ENCODE data around the gene ABHD16A. TPM values are rescaled to one million over a fixed set of nuclear protein-coding genes. Genes with fewer than 3 reads are reported as not detected.

The ABHD16A gene
- total RNA-seq, 2 experiments from 2014 or later, result 28.6 to 32.7 TPM

GRCh38 chr6:31736768-31737314 is 33.7 kb upstream of the ABHD16A start:
- Histone ChIP-seq H3K9me2 (ENCODE audit: insufficient read depth, low read length) (no peaks in the 10 kb centered on the region), H2AFZ (ENCODE audit: low read length) (peak overlapping the region; percentile 20; the same call in 1 of the 2 replicates), H3K4me3 (ENCODE audit: low read depth, low read length, poor library complexity, severe bottlenecking) (peak overlapping the region; percentile 78), H3K27ac (ENCODE audit: low read depth, low read length, poor library complexity, severe bottlenecking) (peak overlapping the region; percentile 93), H3K79me2 (ENCODE audit: insufficient read depth, low read depth, low read length) (peaks cover 47% of the 10 kb centered on the region), H4K20me1 (ENCODE audit: insufficient read depth, low read length) (0 out of 2 replicates have a peak, but pooled peaks cover 8% of the 10 kb centered on the region), H3K36me3 (ENCODE audit: insufficient read depth, low read length) (peaks cover 35% of the 10 kb centered on the region), H3K4me2 (ENCODE audit: low read length) (peak overlapping the region; percentile 76), H3K9me3 (ENCODE audit: low read length) (no peaks in the 10 kb centered on the region), H3K4me1 (ENCODE audit: insufficient read depth, low read length, poor library complexity, severe bottlenecking) (peaks cover 60% of the 10 kb centered on the region)
- ChIA-PET CTCF (ENCODE audit: unreplicated experiment) (no interaction called here), POLR2A (interaction anchor here (0.9 to 7.1 kb wide), 10 partner anchors 9 to 195 kb away, joined by 3 to 43 read pairs (median 4); partner anchors contain the start of genes ABHD16A, DDX39B, HSPA1B and LSM2)
- TF ChIP-seq, protein P1, sequence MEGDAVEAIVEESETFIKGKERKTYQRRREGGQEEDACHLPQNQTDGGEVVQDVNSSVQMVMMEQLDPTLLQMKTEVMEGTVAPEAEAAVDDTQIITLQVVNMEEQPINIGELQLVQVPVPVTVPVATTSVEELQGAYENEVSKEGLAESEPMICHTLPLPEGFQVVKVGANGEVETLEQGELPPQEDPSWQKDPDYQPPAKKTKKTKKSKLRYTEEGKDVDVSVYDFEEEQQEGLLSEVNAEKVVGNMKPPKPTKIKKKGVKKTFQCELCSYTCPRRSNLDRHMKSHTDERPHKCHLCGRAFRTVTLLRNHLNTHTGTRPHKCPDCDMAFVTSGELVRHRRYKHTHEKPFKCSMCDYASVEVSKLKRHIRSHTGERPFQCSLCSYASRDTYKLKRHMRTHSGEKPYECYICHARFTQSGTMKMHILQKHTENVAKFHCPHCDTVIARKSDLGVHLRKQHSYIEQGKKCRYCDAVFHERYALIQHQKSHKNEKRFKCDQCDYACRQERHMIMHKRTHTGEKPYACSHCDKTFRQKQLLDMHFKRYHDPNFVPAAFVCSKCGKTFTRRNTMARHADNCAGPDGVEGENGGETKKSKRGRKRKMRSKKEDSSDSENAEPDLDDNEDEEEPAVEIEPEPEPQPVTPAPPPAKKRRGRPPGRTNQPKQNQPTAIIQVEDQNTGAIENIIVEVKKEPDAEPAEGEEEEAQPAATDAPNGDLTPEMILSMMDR (conservative IDR thresholded peaks at IDR 0.05; ENCODE audit: low read length), result no peak
- TF ChIP-seq EZH2phosphoT487 (IDR thresholded peaks at IDR 0.05; ENCODE audit: borderline replicate concordance, low read depth, low read length), result no peak
- DNase-seq (ENCODE audit: low spot score), result no peak
- intact Hi-C loops (cut with micrococcal nuclease; ENCODE audit: unreplicated experiment), result no loop called here
- BruUV-seq (replicated peaks), result no TSS peak

DNA sequence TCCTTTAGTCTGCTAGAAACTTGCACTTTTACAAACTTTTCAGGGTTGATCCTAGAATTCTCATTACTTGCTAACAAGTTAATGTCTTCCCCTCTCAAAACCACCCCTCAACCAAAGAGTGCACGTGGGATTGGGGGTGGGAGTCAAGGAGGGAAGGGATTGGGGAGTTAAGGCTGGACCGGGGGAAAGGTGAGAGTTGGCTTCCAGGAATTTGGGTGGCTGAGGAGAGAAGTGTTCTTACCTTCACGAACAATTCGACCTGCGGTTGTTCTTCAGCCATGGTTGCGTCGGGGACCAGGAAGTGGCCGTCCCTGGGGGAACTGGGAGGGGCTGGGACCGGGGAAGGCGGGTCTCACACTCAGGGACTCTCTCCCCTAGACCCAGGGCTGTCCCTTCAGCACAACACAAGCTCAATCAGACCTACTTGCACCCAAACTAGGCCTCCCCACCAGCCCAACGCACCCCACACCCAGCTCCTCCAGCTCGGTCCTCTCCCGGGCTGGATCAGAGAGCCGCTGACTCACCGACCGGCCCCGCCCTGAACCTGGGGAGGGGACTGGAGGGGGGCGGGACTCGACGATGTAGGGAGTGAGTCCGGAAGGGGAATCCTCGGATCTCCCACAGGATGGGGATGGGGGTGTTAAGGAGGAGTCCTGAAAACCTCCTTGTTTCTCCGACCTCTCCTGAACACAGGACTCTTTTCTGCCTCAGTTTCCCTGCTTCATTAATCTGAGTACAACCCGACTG is 33.1 kb upstream of the ABHD16A start, which contains the start of gene CLIC1:
TSS of gene CLIC1 (minus strand) at position 510 of the 747 bp plus-strand sequence. CDS start at position 280, 230 bp downstream.
- ChIA-PET CTCF (ENCODE audit: unreplicated experiment) (no interaction called here), POLR2A (interaction anchor here (0.6 to 7.1 kb wide), 14 partner anchors 9 to 194 kb away, joined by 3 to 43 read pairs (median 4); partner anchors contain the start of genes ABHD16A, DDX39B, HSPA1B and LSM2)
- no peak for TF ChIP-seq EZH2phosphoT487 (IDR thresholded peaks at IDR 0.05; ENCODE audit: borderline replicate concordance, low read depth, low read length)
- TF ChIP-seq, protein P1 (conservative IDR thresholded peaks at IDR 0.05; ENCODE audit: low read length), result no peak
- intact Hi-C loops (cut with micrococcal nuclease; ENCODE audit: unreplicated experiment), result no loop called here
- TSS peak; percentile 38 for BruUV-seq (replicated peaks)
- H3K9me3 ChIP-seq (ENCODE audit: low read length), result no peaks in the 10 kb centered on the region
- peaks cover 54% of the 10 kb centered on the region for H3K4me1 ChIP-seq (ENCODE audit: insufficient read depth, low read length, poor library complexity, severe bottlenecking)
- H3K9me2 ChIP-seq (ENCODE audit: insufficient read depth, low read length), result no peaks in the 10 kb centered on the region
- peak; percentile 81 for DNase-seq (ENCODE audit: low spot score)
- H3K4me2 ChIP-seq (ENCODE audit: low read length), result peak within 1 kb of the TSS; percentile 76
- H2AFZ ChIP-seq (ENCODE audit: low read length), result peak within 1 kb of the TSS; percentile 20; the same call in 1 of the 2 replicates
- H3K27ac ChIP-seq (ENCODE audit: low read depth, low read length, poor library complexity, severe bottlenecking), result peak within 1 kb of the TSS; percentile 93
- H3K79me2 ChIP-seq (ENCODE audit: insufficient read depth, low read depth, low read length), result peaks cover 45% of the 10 kb centered on the region
- H4K20me1 ChIP-seq (ENCODE audit: insufficient read depth, low read length), result 0 out of 2 replicates have a peak, but pooled peaks cover 8% of the 10 kb centered on the region
- H3K36me3 ChIP-seq (ENCODE audit: insufficient read depth, low read length), result peaks cover 35% of the 10 kb centered on the region
- peak within 1 kb of the TSS; percentile 78 for H3K4me3 ChIP-seq (ENCODE audit: low read depth, low read length, poor library complexity, severe bottlenecking)

All from OCI-LY7 (cell line).